ENCODE measurements around the gene MS4A10. TPM values are rescaled to one million over a fixed set of nuclear protein-coding genes. Genes with fewer than 3 reads are reported as not detected.

Gene MS4A10
- total RNA-seq, 1 experiment from 2014 or later: not detected

GRCh38 chr11:60743058-60743457 is 42.1 kb upstream of the MS4A10 start:
- Histone ChIP-seq H3K79me2 (ENCODE audit: insufficient read depth, low read length) (no peaks in the 10 kb centered on the region), H3K4me2 (ENCODE audit: low read length) (no peak overlapping the region), H4K20me1 (ENCODE audit: insufficient read depth) (no peaks in the 10 kb centered on the region), H3K4me1 (ENCODE audit: control insufficient read depth in 1 of 2, insufficient read depth in 2 of 2, low read length in 2 of 2) (no peaks in the 10 kb centered on the region), H3K36me3 (ENCODE audit: control insufficient read depth in 1 of 2, insufficient read depth in 2 of 2, low read length in 2 of 2) (no peaks in the 10 kb centered on the region), H2AFZ (ENCODE audit: low read depth, low read length, poor library complexity, severe bottlenecking) (no peak overlapping the region), H3K27me3 (ENCODE audit: insufficient read depth, low read length) (peaks cover 4% of the 10 kb centered on the region; the same call in 1 of the 2 replicates), H3K9ac (ENCODE audit: low read length) (no peak overlapping the region), H3K27ac (ENCODE audit: low read depth, low read length) (no peak overlapping the region), H3K9me2 (ENCODE audit: insufficient read depth) (no peaks in the 10 kb centered on the region), H3K4me3 (replicated peaks in 1 of 2; ENCODE audit: low read depth in 1 of 2, low read length in 2 of 2) (no peak overlapping the region), H3K9me3 (ENCODE audit: control insufficient read depth in 1 of 2, insufficient read depth in 1 of 2, low read depth in 1 of 2, low read length in 2 of 2) (no peaks in the 10 kb centered on the region)
- RAD21 ChIA-PET (ENCODE audit: low non-redundant PET in 1 of 2, low total read pairs in 2 of 2, uncharacterized antibody in 2 of 2, unreplicated experiment in 2 of 2): no interaction called here
- POLR2A ChIA-PET: no interaction called here
- TF ChIP-seq FOSL1 (IDR thresholded peaks at IDR 0.05; ENCODE audit: low read depth) (no peak), RAD21 (IDR thresholded peaks at IDR 0.05; ENCODE audit: low read depth) (0 out of 2 replicates have a peak, but pooled peaks have one; percentile 7)
- TF ChIP-seq, protein P1, sequence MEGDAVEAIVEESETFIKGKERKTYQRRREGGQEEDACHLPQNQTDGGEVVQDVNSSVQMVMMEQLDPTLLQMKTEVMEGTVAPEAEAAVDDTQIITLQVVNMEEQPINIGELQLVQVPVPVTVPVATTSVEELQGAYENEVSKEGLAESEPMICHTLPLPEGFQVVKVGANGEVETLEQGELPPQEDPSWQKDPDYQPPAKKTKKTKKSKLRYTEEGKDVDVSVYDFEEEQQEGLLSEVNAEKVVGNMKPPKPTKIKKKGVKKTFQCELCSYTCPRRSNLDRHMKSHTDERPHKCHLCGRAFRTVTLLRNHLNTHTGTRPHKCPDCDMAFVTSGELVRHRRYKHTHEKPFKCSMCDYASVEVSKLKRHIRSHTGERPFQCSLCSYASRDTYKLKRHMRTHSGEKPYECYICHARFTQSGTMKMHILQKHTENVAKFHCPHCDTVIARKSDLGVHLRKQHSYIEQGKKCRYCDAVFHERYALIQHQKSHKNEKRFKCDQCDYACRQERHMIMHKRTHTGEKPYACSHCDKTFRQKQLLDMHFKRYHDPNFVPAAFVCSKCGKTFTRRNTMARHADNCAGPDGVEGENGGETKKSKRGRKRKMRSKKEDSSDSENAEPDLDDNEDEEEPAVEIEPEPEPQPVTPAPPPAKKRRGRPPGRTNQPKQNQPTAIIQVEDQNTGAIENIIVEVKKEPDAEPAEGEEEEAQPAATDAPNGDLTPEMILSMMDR (IDR thresholded peaks at IDR 0.05 in 2 of 3, conservative IDR thresholded peaks at IDR 0.05 in 1 of 3; ENCODE audit: borderline replicate concordance in 1 of 3, insufficient read depth in 1 of 3, low read depth in 2 of 3, low read length in 2 of 3): peak in 1 of 3 experiments; percentile 24; a peak in 1 of 6 replicates
- CTCF ChIA-PET: interaction anchor here (1.1 kb wide), 1 partner anchor 85 kb away, joined by 8 read pairs; no protein-coding TSS in a partner anchor
- no TSS peak for BruUV-seq (replicated peaks)
- DNase-seq (ENCODE audit: low read depth, low spot score): no peak
- intact Hi-C loops (cut with micrococcal nuclease): loop anchor here (5.0 kb wide), 1 partner anchor 36 kb away; no protein-coding TSS in a partner anchor
- peak; percentile 63; the same call in 1 of the 2 replicates for ATAC-seq

- TF ChIP-seq FOSL1 (IDR thresholded peaks at IDR 0.05; ENCODE audit: low read depth): no peak
- BruUV-seq (replicated peaks): no TSS peak
- H2AFZ ChIP-seq (ENCODE audit: low read depth, low read length, poor library complexity, severe bottlenecking): no peak overlapping the region
- no peaks in the 10 kb centered on the region for H4K20me1 ChIP-seq (ENCODE audit: insufficient read depth)
- no peaks in the 10 kb centered on the region for H3K27me3 ChIP-seq (ENCODE audit: insufficient read depth, low read length)
- DNase-seq (ENCODE audit: low read depth, low spot score) (no peak), ATAC-seq (no peak)
- intact Hi-C loops (cut with micrococcal nuclease): loop anchor here (5.0 kb wide), 1 partner anchor 37 kb away; no protein-coding TSS in a partner anchor
- no peaks in the 10 kb centered on the region for H3K36me3 ChIP-seq (ENCODE audit: control insufficient read depth in 1 of 2, insufficient read depth in 2 of 2, low read length in 2 of 2)
- H3K4me3 ChIP-seq (replicated peaks in 1 of 2; ENCODE audit: low read depth in 1 of 2, low read length in 2 of 2): no peak overlapping the region
- H3K4me1 ChIP-seq (ENCODE audit: control insufficient read depth in 1 of 2, insufficient read depth in 2 of 2, low read length in 2 of 2): no peaks in the 10 kb centered on the region
- no peak overlapping the region for H3K27ac ChIP-seq (ENCODE audit: low read depth, low read length)
- H3K9ac ChIP-seq (ENCODE audit: low read length): no peak overlapping the region
- no peaks in the 10 kb centered on the region for H3K9me2 ChIP-seq (ENCODE audit: insufficient read depth)
- POLR2A ChIA-PET: no interaction called here
- H3K9me3 ChIP-seq (ENCODE audit: control insufficient read depth in 1 of 2, insufficient read depth in 1 of 2, low read depth in 1 of 2, low read length in 2 of 2): no peaks in the 10 kb centered on the region
- H3K4me2 ChIP-seq (ENCODE audit: low read length): no peak overlapping the region
- RAD21 ChIA-PET (ENCODE audit: low non-redundant PET in 1 of 2, low total read pairs in 2 of 2, uncharacterized antibody in 2 of 2, unreplicated experiment in 2 of 2): no interaction called here
- CTCF ChIA-PET: no interaction called here
- H3K79me2 ChIP-seq (ENCODE audit: insufficient read depth, low read length): no peaks in the 10 kb centered on the region
These were observed 41.0 kb upstream of the MS4A10 start for GRCh38 chr11:60744114-60744513.

Measured in HCT116 (cell line).